Stimulated activated CD8-positive, alpha-beta memory T cell treated with anti-CD3 and anti-CD28 coated beads, Interleukin-7, amount 100 ng/mL, for 1 hour (primary cell): ENCODE results near the gene XRCC1.
"Not testable (repeated sequence)": the region's sequence is repeated elsewhere in the genome, so short reads cannot be mapped to it uniquely, and the experiment has no call there.

Experiments used
- DNase-seq, 2 donors: peaks; one replicate each; pipeline ENCODE4 v3.0.0-alpha.2; 2020; ENCODE audit warnings: low read depth in 2 of 2

XRCC1 gene

GRCh38 chr19:43546581-43546980 lies 28.7 kb downstream of the XRCC1 start:
- DNase-seq, result no peak

DNA sequence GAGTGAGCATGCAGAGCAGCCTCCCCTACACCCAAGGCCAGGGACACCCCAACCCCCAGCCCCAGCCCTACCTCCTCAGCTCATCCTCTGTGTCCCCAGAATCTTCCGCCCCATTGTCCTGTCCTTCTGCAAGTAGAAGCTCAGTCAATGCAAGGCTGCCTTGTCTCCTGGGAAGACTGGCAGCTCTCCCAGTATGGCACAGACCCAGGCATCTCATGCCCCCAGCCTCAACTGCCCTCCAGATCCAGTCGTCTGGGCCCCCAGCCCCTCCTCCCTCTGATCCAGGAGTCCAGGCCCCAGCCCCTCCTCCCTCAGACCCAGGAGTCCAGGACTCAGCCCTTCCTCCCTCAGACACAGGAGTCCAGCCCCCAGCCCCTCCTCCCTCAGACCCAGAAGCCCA lies 29.3 kb downstream of the XRCC1 start:
- DNase-seq, result no peak

GRCh38 chr19:43545276-43545675 lies 30.1 kb downstream of the XRCC1 start:
- DNase-seq, result no peak

GRCh38 chr19:43544077-43544476 lies 31.2 kb downstream of the XRCC1 start:
- no peak for DNase-seq

DNA sequence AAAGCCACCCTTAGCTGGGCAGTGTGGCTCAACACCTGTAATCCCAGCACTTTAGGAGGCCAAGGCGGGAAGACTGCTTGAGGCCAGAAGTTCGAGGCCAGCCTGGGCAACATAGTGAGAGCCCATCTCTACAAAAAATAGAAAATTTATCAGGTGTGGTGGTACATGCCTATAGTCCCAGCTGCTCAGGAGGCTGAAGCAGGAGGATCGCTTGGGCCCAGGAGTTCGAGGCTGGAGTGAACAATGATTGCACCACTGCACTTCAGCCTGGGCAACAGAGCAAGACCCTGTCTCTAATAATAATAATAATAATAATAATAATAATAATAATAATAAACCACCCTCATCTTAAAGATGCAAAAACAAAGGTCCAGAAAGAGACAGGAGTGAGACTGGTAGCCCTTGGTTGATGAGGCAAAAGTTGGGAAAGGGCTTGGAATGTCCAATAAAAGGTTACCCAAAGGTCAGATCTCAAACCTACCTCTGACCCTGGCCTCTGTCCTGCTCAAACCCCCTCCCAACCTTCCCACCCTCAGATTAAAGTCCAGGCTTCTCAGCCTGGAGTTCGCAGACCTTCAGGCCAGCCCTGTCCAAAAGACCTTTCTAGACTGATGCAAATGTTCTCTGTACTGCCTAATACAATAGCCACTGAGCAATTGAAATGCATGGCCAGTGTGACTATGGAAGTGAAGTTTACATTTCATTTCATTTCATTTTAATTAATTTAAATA lies 33.2 kb downstream of the XRCC1 start:
- DNase-seq, result no peak

DNA sequence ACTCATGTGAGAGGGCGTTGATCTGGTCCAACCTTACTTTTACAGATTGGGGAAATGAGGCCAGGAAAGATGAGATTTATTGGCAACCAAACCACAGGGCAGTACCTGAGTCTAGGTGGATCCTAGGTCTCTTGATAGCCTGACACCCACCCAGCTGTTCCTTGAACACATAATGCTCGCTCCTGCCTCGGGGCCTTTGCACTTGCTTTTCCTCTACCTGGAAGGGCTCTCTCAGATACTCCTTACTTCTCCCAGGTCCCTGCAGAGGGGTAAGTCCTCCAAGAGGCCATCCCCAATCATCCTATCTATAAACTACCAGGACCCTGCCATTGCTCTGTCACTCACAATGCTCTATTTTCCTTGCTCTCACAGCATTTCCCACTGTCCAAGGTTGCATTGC lies 34.9 kb downstream of the XRCC1 start:
- DNase-seq, result no peak

DNA sequence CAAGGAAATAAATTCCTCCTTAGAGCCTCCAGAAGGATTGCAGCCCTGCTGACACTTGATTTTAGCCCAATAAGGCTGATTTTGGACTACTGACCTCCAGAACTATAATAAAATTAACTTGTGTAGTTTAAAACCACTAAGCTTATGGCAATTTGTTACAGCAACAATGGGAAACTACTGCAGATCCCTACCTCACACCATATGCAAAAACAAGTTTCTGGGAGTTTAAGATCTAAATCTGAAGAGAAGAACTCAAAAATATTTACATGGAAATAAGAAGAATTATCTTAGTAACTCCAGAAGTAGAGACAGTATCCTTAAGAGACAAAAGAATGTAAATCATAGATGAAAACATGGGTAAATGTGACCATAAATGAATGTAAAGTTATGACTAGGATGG lies 36.4 kb downstream of the XRCC1 start:
- no peak for DNase-seq

DNA sequence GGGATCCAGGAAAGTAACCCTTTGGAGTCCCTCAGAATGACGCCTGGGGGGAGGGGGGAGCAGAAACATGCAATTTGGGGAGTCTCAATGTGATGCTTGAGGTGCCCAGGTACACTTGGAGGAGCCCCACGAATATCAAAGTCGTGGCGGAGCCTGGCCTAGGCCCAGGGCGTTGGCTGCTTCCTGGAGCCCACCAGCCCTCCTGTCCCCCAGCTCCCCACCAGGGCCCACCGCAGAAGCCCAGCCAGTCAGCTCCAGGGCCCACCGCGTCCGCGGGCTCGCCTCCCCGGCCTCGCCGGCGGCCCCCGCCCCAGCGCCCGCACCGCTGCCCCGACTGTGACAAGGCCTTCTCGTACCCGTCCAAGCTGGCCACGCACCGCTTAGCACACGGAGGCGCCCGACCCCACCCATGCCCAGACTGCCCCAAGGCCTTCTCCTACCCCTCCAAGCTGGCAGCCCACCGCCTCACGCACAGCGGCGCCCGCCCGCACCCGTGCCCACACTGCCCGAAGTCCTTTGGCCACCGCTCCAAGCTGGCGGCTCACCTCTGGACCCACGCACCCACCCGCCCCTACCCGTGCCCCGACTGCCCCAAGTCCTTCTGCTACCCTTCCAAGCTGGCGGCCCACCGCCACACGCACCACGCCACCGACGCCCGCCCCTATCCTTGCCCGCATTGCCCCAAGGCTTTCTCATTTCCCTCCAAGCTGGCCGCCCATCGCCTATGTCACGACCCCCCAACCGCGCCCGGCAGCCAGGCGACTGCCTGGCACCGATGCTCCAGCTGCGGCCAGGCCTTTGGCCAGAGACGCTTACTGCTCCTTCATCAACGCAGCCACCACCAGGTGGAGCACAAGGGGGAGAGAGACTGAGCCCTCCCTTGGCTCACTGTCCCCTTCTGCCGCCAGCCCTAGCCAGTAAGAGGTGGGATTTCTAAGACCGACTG lies 40.2 kb downstream of the XRCC1 start:
- no peak for DNase-seq

DNA sequence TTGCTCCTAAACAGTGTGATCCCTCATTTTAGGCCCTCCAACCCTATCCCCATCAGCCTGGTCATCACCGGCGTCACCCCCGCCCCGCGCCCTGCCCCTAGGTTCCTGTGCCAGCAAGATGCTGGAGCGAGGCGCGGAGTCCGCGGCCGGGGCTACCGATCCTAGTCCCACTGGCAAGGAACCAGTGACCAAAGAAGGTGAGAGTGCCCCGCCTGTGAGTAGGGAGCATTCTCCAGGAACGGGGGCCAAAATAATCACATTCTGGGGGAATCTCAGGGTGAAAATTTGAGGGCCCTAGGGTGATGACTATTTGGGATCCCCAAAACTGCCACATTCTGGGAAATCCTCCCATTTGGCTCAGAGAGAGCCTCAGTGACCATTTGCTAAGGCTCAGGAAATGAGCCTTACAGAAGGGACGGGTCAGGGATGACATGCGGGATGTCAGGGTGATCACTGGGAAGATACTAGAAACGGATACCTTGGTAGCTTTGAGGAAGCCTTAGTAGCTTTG lies 41.0 kb downstream of the XRCC1 start:
- no peak for DNase-seq

- DNase-seq, result peak; percentile 76 to 85
Measured at GRCh38 chr19:43533546-43534304, 41.6 kb downstream of the XRCC1 start.

DNA sequence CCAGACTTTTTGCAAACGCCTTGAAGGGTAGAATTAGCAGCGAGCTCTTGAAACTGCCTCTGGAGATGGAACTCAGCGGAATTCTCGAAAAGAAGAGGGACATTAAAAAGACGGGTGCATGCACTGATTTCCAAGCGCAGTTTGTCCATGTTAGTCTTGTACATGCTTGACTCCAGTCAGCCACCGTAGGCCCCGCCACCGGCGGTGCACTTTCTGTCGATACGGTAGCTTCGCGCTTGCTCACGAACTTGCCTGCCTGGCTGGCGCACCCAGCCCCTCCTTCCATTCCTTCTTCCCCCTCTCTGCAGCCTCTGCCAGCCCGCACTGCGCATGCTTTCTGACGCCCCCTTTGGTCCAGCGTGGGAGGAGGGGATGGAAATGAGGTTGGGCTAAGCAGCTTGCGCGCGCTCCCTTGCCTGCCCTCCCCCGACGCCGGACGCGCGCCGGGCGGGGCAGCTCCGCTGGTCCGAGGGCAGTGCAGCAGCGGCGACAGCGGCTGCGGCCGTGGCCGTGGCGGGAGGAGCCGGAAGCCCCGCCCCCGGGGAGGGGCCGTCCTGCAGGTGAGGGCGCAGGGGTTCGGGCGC lies 42.3 kb downstream of the XRCC1 start, which contains the start of gene ZNF575:
ZNF575 (plus strand) TSS at position 227 of the 584 bp plus-strand sequence. CDS start 1,235 bp downstream, outside the sequence.
- DNase-seq, result peak; percentile 60 to 64

GRCh38 chr19:43532571-43532961 lies 42.8 kb downstream of the XRCC1 start:
- no peak for DNase-seq

- DNase-seq, result no peak
Measured at GRCh38 chr19:43527860-43528622, 47.3 kb downstream of the XRCC1 start.

GRCh38 chr19:43526884-43527859 lies 48.2 kb downstream of the XRCC1 start, which contains the start of gene ETHE1:
Gene ETHE1, minus strand, starts transcription at chr19:43527201. Its CDS starts 24 bp downstream, at chr19:43527177.
- peak; percentile 41 to 50 for DNase-seq

DNA sequence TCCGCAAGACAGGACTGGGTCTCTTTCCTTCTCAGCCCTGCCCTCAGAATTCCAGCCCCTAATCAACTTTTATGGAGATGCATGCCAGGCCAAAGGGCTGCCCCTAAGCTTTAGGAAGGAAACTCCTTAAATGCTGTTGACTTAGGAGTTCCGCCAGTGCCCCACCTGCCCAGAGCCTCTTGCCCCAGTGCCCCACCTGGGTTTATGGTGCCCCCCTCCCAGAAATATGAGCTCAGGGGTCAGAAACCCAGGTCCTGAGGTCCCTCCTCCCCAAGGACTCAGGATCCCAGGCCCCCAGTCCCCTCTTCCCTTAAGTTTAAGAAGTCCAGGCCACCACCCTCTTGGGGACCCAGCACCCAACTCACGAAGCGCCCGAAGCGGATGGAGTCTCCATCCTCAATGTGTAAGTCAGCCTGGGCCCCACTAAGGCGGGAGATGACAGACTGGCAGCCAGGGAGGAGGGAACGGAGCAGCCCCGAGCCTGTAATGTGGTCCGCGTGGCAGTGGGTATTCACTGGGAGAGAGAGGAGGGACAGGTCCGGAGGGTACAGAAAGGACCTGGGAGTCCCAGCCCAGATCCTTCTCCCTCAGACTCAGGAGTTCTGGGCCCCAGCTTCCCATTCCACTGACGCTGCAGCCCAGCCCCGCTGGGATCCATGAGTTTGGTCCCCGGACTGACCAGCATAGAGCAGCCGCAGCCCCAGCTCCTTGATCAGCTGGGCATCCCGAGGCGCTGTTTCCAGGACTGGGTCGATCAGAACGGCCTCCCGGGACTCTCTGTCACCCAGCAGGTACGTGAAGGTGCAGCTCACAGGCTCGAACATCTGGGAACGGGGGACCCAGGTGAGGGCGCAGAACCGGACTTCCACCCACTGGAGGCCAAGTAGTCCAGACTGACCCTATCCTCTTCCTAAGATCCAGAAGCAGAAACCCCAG lies 49.2 kb downstream of the XRCC1 start:
- no peak for DNase-seq

GRCh38 chr19:43524922-43525835 lies 50.1 kb downstream of the XRCC1 start:
- no peak for DNase-seq

GRCh38 chr19:43523696-43524095 lies 51.6 kb downstream of the XRCC1 start:
- DNase-seq, result not testable (repeated sequence)
